ENCODE data around the gene SLIT3.

Gene SLIT3

DNA sequence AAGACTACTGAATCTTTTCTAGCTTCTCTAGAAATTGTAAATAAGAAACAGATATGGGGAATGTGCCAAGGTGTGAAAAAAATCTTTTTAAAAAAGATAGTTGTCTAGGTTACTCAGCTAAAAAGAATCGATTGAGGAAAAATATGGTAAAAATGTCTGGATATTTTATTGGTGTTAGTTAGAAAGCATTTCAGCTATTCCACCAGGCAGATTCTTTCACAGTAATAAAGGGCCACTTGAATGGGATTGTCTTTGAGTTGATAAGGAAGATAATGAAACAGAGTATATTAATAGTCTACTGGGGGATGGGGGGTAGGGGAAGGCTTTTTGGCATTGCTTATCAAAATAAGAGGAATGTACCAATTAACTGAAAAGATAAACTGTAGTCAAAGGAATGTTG lies 51.9 kb downstream of the SLIT3 start:
- Histone ChIP-seq H3K4me1 (ENCODE audit: low read length) (no peaks in the 10 kb centered on the region), H3K4me3 (ENCODE audit: low read length) (no peak overlapping the region), H3K9me3 (ENCODE audit: insufficient read depth, low read length) (no peaks in the 10 kb centered on the region), H2AFZ (ENCODE audit: low read depth, low read length) (no peak overlapping the region), H4K20me1 (ENCODE audit: insufficient read depth, low read length) (no peaks in the 10 kb centered on the region), H3K27me3 (ENCODE audit: low read depth, low read length) (peaks cover 56% of the 10 kb centered on the region), H3K9ac (ENCODE audit: low read length) (no peak overlapping the region), H3K4me2 (ENCODE audit: low read length) (no peak overlapping the region), H3K36me3 (replicated peaks; ENCODE audit: low read depth, low read length) (no peaks in the 10 kb centered on the region), H3K27ac (ENCODE audit: low read length) (no peak overlapping the region), H3K79me2 (ENCODE audit: low read length) (no peaks in the 10 kb centered on the region)
- TF ChIP-seq EZH2phosphoT487 (IDR thresholded peaks at IDR 0.05; ENCODE audit: low read depth) (no peak), CTCF (IDR thresholded peaks at IDR 0.05; ENCODE audit: low read depth, low read length) (no peak)

DNA sequence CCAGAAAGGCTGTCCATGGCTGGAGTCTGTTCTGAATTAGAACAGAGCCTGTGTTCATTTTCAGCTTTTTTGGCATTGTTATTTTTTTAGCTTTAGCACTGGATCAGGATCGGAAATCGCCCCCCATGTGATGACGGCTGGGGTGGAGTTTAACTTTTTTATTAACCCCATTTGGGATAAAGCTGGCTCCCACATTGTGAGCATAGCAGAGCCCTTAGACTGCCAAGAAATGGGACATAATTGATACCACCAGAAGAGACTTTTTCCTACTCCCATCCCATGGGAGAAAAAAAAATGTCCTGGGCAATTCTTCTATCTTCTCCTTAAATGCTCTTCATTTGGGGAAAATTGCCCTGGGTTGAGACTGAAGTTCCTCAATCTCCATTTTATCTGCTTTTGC lies 52.4 kb downstream of the SLIT3 start:
- H3K27ac ChIP-seq (ENCODE audit: low read length) = no peak overlapping the region
- TF ChIP-seq EZH2phosphoT487 (IDR thresholded peaks at IDR 0.05; ENCODE audit: low read depth) = no peak
- no peak for TF ChIP-seq CTCF (IDR thresholded peaks at IDR 0.05; ENCODE audit: low read depth, low read length)
- no peaks in the 10 kb centered on the region for H3K36me3 ChIP-seq (replicated peaks; ENCODE audit: low read depth, low read length)
- no peaks in the 10 kb centered on the region for H3K9me3 ChIP-seq (ENCODE audit: insufficient read depth, low read length)
- H3K27me3 ChIP-seq (ENCODE audit: low read depth, low read length) = peaks cover 51% of the 10 kb centered on the region
- no peak overlapping the region for H2AFZ ChIP-seq (ENCODE audit: low read depth, low read length)
- no peak overlapping the region for H3K4me3 ChIP-seq (ENCODE audit: low read length)
- H4K20me1 ChIP-seq (ENCODE audit: insufficient read depth, low read length) = no peaks in the 10 kb centered on the region
- H3K9ac ChIP-seq (ENCODE audit: low read length) = no peak overlapping the region
- H3K4me2 ChIP-seq (ENCODE audit: low read length) = no peak overlapping the region
- H3K79me2 ChIP-seq (ENCODE audit: low read length) = no peaks in the 10 kb centered on the region
- no peaks in the 10 kb centered on the region for H3K4me1 ChIP-seq (ENCODE audit: low read length)

DNA sequence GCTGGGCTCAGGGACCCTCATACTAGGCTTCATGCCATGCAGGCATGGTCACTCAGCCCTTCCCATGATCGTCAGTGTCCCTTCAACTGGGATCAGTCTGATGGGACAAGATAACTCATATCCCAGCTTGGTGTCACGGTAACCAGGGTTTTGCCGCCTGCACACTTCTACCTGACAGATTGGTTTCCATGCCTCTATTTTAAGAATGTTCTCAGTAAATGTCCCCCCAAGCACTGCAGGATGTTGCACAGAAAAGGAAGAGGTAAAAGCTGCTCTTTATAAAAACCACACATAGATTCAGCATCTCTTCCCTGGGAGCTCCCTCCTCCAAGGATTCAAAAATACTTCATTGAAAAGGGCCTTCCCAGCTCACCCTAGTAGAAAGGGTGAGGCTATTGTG lies 56.1 kb downstream of the SLIT3 start:
- Histone ChIP-seq H3K79me2 (ENCODE audit: low read length) (no peaks in the 10 kb centered on the region), H3K9ac (ENCODE audit: low read length) (no peak overlapping the region), H4K20me1 (ENCODE audit: insufficient read depth, low read length) (no peaks in the 10 kb centered on the region), H3K4me1 (ENCODE audit: low read length) (no peaks in the 10 kb centered on the region), H3K27me3 (ENCODE audit: low read depth, low read length) (peaks cover 42% of the 10 kb centered on the region), H2AFZ (ENCODE audit: low read depth, low read length) (no peak overlapping the region), H3K4me2 (ENCODE audit: low read length) (no peak overlapping the region), H3K27ac (ENCODE audit: low read length) (no peak overlapping the region), H3K9me3 (ENCODE audit: insufficient read depth, low read length) (no peaks in the 10 kb centered on the region), H3K36me3 (replicated peaks; ENCODE audit: low read depth, low read length) (no peaks in the 10 kb centered on the region), H3K4me3 (ENCODE audit: low read length) (no peak overlapping the region)
- TF ChIP-seq EZH2phosphoT487 (IDR thresholded peaks at IDR 0.05; ENCODE audit: low read depth) (no peak), CTCF (IDR thresholded peaks at IDR 0.05; ENCODE audit: low read depth, low read length) (no peak)

- no peak for TF ChIP-seq EZH2phosphoT487 (IDR thresholded peaks at IDR 0.05; ENCODE audit: low read depth)
- TF ChIP-seq CTCF (IDR thresholded peaks at IDR 0.05; ENCODE audit: low read depth, low read length) = no peak
- H3K27ac ChIP-seq (ENCODE audit: low read length) = no peak overlapping the region
- H3K36me3 ChIP-seq (replicated peaks; ENCODE audit: low read depth, low read length) = no peaks in the 10 kb centered on the region
Observed at GRCh38 chr5:169243651-169244422, 57.1 kb downstream of the SLIT3 start.

More at GRCh38 chr5:169243651-169244422, 57.1 kb downstream of the SLIT3 start:
- H3K4me2 ChIP-seq (ENCODE audit: low read length) = no peak overlapping the region
- H3K9me3 ChIP-seq (ENCODE audit: insufficient read depth, low read length) = no peaks in the 10 kb centered on the region
- no peak overlapping the region for H3K4me3 ChIP-seq (ENCODE audit: low read length)
- no peaks in the 10 kb centered on the region for H3K4me1 ChIP-seq (ENCODE audit: low read length)
- no peak overlapping the region for H3K9ac ChIP-seq (ENCODE audit: low read length)
- H3K27me3 ChIP-seq (ENCODE audit: low read depth, low read length) = peaks cover 32% of the 10 kb centered on the region
- H4K20me1 ChIP-seq (ENCODE audit: insufficient read depth, low read length) = no peaks in the 10 kb centered on the region
- H2AFZ ChIP-seq (ENCODE audit: low read depth, low read length) = no peak overlapping the region
- no peaks in the 10 kb centered on the region for H3K79me2 ChIP-seq (ENCODE audit: low read length)
